ENCODE data around the gene PLA2G6. TPM values are rescaled to one million over a fixed set of nuclear protein-coding genes. Genes with fewer than 3 reads are reported as not detected.
"Not testable (repeated sequence)": the region's sequence is repeated elsewhere in the genome, so short reads cannot be mapped to it uniquely, and the experiment has no call there.

PLA2G6 gene
- total and polyA plus RNA-seq, 2 experiments from 2014 or later = 28.2 to 30.2 TPM

GRCh38 chr22:38120359-38121110 is 61.1 kb downstream of the PLA2G6 start:
- H4K20me1 ChIP-seq (ENCODE audit: insufficient read depth, poor library complexity, severe bottlenecking) = no peaks in the 10 kb centered on the region
- no peaks in the 10 kb centered on the region for H3K79me2 ChIP-seq
- H3K4me3 ChIP-seq = no peak overlapping the region
- DNase-seq (ENCODE audit: low spot score) = no peak
- H3K4me2 ChIP-seq = no peak overlapping the region
- no peaks in the 10 kb centered on the region for H3K9me3 ChIP-seq (ENCODE audit: low read depth)
- 94% methylated on average over 27 of the region's 28 CpGs for WGBS (ENCODE audit: low lambda C conversion rate, missing lambda C conversion rate)
- H3K27ac ChIP-seq = no peak overlapping the region
- no peaks in the 10 kb centered on the region for H3K36me3 ChIP-seq (replicated peaks; ENCODE audit: insufficient read depth, low read depth)
- H3K4me1 ChIP-seq (ENCODE audit: insufficient read depth) = no peaks in the 10 kb centered on the region
- no peaks in the 10 kb centered on the region for H3K9me2 ChIP-seq (replicated peaks; ENCODE audit: insufficient read depth)
- no peak overlapping the region for H2AFZ ChIP-seq
- H3K27me3 ChIP-seq = no peaks in the 10 kb centered on the region
- TF ChIP-seq EZH2phosphoT487 (IDR thresholded peaks at IDR 0.05; ENCODE audit: low read depth, severe bottlenecking, unreplicated experiment) (no peak), EZH2 (IDR thresholded peaks at IDR 0.05; ENCODE audit: borderline replicate concordance) (no peak), CTCF (IDR thresholded peaks at IDR 0.05; ENCODE audit: poor library complexity) (no peak)

GRCh38 chr22:38118747-38119146 is 62.9 kb downstream of the PLA2G6 start:
- H3K27ac ChIP-seq; H3K9me3 ChIP-seq (ENCODE audit: low read depth); DNase-seq (ENCODE audit: low spot score); H3K79me2 ChIP-seq; H4K20me1 ChIP-seq (ENCODE audit: insufficient read depth, poor library complexity, severe bottlenecking); H3K4me3 ChIP-seq; H3K9me2 ChIP-seq (replicated peaks; ENCODE audit: insufficient read depth); H3K4me1 ChIP-seq (ENCODE audit: insufficient read depth); H3K4me2 ChIP-seq; H3K36me3 ChIP-seq (replicated peaks; ENCODE audit: insufficient read depth, low read depth); H2AFZ ChIP-seq; H3K27me3 ChIP-seq: not testable (repeated sequence)
- WGBS (ENCODE audit: low lambda C conversion rate, missing lambda C conversion rate) = 95% methylated on average over 2 of the region's 2 CpGs

GRCh38 chr22:38118182-38118581 is 63.4 kb downstream of the PLA2G6 start:
- Histone ChIP-seq H3K9me3 (ENCODE audit: low read depth) (no peaks in the 10 kb centered on the region), H3K4me3 (no peak overlapping the region), H3K79me2 (no peaks in the 10 kb centered on the region), H3K4me1 (ENCODE audit: insufficient read depth) (no peaks in the 10 kb centered on the region), H3K27ac (no peak overlapping the region), H3K36me3 (replicated peaks; ENCODE audit: insufficient read depth, low read depth) (no peaks in the 10 kb centered on the region), H3K27me3 (no peaks in the 10 kb centered on the region), H3K9me2 (replicated peaks; ENCODE audit: insufficient read depth) (no peaks in the 10 kb centered on the region), H3K4me2 (no peak overlapping the region), H2AFZ (no peak overlapping the region), H4K20me1 (ENCODE audit: insufficient read depth, poor library complexity, severe bottlenecking) (no peaks in the 10 kb centered on the region)
- WGBS (ENCODE audit: low lambda C conversion rate, missing lambda C conversion rate) = 85% methylated on average over 3 of the region's 3 CpGs
- DNase-seq (ENCODE audit: low spot score) = no peak
- TF ChIP-seq CTCF (IDR thresholded peaks at IDR 0.05; ENCODE audit: poor library complexity) (no peak), EZH2phosphoT487 (IDR thresholded peaks at IDR 0.05; ENCODE audit: low read depth, severe bottlenecking, unreplicated experiment) (no peak), EZH2 (IDR thresholded peaks at IDR 0.05; ENCODE audit: borderline replicate concordance) (no peak)

- 96% methylated on average over 10 of the region's 10 CpGs for WGBS (ENCODE audit: low lambda C conversion rate, missing lambda C conversion rate)
These were observed 64.1 kb downstream of the PLA2G6 start for GRCh38 chr22:38117556-38117955.

More at GRCh38 chr22:38117556-38117955, 64.1 kb downstream of the PLA2G6 start:
- H3K27ac ChIP-seq; H2AFZ ChIP-seq; H3K4me3 ChIP-seq; H3K79me2 ChIP-seq; H3K4me2 ChIP-seq; H3K4me1 ChIP-seq (ENCODE audit: insufficient read depth); H4K20me1 ChIP-seq (ENCODE audit: insufficient read depth, poor library complexity, severe bottlenecking); DNase-seq (ENCODE audit: low spot score); H3K27me3 ChIP-seq; H3K36me3 ChIP-seq (replicated peaks; ENCODE audit: insufficient read depth, low read depth); H3K9me2 ChIP-seq (replicated peaks; ENCODE audit: insufficient read depth); H3K9me3 ChIP-seq (ENCODE audit: low read depth): not testable (repeated sequence)

Measured in hepatocyte (in vitro differentiated cells).